Measurements from ENCODE around the gene DNAI4. TPM values are rescaled to one million over a fixed set of nuclear protein-coding genes. Genes with fewer than 3 reads are reported as not detected.
"Not testable (repeated sequence)": the region's sequence is repeated elsewhere in the genome, so short reads cannot be mapped to it uniquely, and the experiment has no call there.

DNAI4 gene
- polyA plus RNA-seq, 1 donor, result 2.0 TPM

DNA sequence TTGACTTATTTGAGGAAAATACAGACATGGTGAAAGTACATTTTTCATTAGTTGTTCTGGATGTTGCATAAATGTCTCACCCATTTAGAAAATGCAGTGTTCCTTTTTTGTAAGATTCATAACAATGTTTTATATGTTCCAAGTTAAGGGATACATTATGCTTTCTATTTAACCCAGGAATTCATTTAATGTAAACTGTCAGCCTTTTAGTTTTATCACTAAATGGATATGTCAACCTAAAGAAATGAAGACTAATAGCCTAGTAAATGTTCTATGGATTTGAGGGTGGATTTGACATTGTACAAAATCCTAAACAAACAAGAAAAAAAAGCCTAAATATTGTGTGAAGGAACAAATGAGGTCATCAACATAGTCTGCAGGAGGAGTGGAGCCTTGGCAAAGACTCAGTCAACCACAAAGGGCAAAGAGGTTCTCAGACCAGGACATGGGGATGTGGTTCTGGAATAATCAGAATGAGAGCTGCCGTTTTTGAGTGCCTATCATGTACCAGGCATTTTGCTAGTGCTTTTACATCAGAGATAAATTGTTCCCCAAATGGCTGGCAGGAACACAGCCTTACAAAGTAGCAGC, 114.8 kb downstream of the DNAI4 start:
- DNase-seq, result no peak

- no peak for DNase-seq
These were observed 115.4 kb downstream of the DNAI4 start for GRCh38 chr1:66809245-66809644.

DNA sequence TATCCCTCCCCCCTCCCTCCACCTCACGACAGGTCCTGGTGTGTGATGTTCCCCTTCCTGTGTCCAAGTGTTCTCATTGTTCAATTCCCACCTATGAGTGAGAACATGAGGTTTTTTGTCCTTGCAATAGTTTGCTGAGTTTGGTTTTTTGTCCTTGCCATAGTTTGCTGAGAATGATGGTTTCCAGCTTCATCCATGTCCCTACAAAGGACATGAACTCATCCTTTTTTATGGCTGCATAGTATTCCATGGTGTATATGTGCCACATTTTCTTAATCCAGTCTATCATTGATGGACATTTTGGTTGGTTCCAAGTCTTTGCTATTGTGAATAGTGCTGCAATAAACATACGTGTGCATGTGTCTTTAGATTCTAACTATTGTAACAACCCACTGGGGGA, 128.8 kb downstream of the DNAI4 start:
- not testable (repeated sequence) for DNase-seq

DNA sequence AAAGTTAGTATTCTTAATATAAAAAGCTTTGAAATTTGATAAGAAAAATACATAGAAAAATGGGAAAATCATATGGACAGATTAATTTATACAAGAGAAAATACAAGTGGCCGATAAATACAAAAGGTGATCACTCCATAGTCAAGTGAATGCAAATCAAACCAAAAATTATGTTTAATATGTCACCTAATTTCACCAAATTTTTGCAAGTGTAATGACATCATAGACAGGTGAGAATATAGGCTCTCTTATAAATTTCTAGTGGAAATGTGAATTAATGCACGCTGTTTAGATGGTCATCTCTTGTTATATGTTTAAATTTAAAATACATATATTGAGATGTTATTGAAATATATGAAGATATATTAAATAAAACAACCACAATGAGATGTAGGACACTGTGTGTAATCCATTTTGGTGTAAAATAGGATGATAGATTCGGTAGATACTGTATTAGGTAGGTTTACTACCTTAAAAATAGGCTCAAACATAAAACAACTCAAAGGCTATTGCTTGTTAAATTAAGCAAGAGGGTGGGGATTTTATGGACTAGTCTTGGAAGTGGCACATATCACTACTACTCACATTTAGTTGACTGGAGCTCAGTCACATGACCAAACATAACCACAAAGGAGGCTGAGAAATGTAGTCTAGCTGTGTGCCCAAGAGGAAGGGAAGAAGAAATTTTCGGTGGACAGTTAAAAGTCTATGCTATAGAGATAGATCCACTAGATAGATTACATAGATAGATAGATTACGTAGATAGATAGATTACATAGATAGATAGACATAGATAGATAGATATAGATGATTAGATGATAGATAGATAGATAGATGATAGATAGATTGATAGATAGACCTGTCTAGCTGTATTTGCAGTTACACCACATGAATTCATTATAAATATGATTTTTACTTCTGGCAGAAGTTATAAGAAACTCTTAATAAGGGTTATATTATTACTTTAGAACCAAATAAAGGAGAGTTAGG, 132.7 kb downstream of the DNAI4 start:
- DNase-seq, result no peak

DNA sequence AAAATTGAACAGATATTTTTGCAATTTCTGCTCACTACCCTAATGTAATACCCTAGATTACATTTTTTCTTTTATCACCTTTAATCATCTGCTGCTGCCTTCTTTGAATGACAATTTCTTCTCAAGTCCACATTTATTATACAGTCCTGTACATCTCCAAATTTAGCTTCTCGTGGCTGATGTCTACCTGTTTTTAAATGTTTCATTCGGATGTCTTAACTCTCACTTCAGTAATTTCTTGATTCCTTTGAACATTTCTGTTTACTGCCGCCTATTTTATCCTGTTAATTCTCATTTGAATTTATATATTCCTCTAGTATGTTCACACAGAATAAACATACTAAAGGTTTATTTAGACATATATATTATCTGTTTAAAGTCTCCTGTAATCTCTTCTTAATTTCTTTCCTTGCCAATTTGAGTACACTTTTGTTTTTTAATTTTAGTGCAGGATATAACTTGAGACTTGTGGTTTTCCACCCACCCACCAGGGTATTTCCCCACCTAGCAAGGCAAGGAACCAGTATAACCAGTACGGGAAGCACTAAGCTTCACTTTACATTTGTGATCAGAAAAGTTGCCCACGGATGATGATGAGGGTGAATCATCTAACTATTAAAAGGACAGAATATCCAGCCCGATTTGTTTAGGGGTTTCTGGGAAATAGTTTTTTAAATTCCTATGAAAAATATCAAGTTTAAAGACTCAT, 136.3 kb downstream of the DNAI4 start:
- DNase-seq, result no peak

- DNase-seq, result no peak
These were observed 137.0 kb downstream of the DNAI4 start for GRCh38 chr1:66787641-66788040.

DNA sequence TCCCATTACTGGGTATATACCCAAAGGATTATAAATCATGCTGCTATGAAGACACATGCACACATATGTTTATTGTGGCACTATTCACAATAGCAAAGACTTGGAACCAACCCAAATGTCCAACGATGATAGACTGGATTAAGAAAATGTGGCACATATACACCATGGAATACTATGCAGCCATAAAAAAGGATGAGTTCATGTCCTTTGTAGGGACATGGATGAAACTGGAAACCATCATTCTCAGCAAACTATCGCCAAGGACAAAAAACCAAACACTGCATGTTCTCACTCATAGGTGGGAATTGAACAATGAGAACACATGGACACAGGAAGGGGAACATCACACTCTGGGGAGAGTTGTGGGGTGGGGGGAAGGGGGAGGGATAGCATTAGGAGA, 138.9 kb downstream of the DNAI4 start:
- DNase-seq, result not testable (repeated sequence)

GRCh38 chr1:66779475-66780078, 145.1 kb downstream of the DNAI4 start:
- DNase-seq, result no peak

DNA sequence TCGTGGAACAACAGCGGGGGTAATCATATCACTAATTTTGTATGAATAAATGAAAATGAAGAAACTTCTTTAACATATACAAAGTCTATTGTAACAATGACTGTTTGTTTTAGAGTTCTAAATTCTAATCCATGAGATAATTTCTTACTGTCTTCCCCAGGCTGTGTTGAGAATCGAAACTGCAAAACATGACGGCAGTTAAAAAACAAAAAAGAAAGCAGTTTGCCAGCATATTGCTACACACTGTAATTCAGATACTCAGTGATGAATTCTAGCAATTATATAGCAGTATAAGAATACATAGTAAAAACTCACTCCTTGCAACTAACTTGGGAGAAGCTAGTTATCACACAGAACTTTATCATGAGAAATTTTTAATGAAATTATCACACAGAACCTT, 145.7 kb downstream of the DNAI4 start:
- DNase-seq, result no peak

GRCh38 chr1:66778266-66778665, 146.4 kb downstream of the DNAI4 start:
- DNase-seq, result no peak

GRCh38 chr1:66777831-66778230, 146.8 kb downstream of the DNAI4 start:
- no peak for DNase-seq

GRCh38 chr1:66775646-66776045, 149.0 kb downstream of the DNAI4 start:
- DNase-seq, result no peak

GRCh38 chr1:66774438-66774837, 150.2 kb downstream of the DNAI4 start:
- DNase-seq, result no peak

GRCh38 chr1:66773227-66773626, 151.4 kb downstream of the DNAI4 start:
- no peak for DNase-seq

DNA sequence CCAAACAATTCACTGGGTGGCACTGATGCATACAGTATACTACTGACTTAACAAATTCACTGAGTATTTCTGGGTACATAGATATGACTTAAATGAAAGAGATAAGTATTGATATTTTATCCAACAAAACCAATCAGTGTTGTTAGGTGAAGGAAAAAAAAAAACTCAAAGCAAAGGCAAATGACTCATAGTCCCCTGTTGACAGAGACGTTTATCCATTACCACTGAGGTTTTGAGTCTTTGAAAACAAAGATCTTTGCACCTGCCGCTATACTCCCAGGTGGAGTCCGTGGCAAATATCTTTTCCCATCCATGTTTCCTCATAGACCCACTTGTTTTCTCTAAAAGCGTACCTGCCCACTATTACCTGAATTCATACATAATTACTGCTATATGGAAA, 154.0 kb downstream of the DNAI4 start:
- no peak for DNase-seq

DNA sequence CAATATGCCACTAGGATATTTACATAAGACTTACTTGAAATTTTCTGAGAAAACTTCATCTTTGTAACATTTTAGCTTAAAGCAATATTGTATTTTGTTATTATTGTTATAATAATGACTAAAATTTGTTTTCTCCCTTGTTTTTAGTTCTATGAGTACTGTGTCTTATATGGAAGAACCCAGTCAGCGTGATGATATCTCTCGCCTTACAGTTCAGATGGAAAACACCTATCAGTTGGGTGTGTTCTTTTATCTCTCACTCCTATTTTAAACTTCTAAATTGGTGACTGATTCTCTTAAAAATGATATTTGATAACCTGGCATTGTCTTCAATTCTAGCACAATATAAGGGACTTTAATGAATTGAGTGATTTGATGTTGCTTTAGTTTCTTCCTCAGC, 154.4 kb downstream of the DNAI4 start:
- no peak for DNase-seq

DNA sequence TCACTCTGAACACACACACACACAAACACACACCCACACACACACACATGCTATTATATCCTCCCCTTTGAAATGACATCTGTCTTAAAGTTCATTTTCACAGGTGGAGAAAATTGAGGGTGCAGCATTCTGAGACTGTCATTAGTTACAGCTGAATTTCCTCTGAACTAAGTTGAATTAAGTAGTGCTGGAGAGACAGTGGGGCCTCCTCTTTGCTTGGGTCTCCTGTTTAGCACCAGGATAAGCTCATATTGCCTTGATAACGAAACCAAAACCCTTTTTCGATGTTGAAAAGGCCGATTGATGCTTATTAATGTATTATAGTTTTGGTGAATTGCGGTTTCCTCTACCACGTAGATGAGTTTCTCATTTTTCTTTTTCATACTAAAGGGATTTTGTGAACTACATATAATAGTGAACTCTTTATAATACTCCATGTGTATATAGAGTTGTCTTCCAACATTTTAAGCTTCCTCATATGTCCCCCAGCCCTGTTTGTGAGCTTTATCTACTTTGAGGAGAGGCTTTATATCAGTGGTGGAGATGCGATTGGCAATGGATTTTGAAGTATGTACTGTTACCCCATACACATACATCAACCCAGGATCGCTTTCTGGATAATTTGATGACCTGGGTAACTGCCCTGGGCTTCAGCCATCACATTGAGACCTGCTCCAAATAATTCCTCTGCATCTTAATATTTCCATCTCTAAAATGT, 155.0 kb downstream of the DNAI4 start:
- DNase-seq, result no peak

GRCh38 chr1:66768965-66769364, 155.7 kb downstream of the DNAI4 start:
- DNase-seq, result no peak

- no peak for DNase-seq
These were observed 157.0 kb downstream of the DNAI4 start for GRCh38 chr1:66767626-66768025.

- peak; percentile 36 for DNase-seq
These were observed 159.6 kb downstream of the DNAI4 start for GRCh38 chr1:66764994-66765578.
